Spleen (tissue), 11 donors: Measurements from ENCODE around the gene LNX1. TPM values are rescaled to one million over a fixed set of nuclear protein-coding genes. Genes with fewer than 3 reads are reported as not detected.

Source experiments
- DNase-seq: peaks from one replicate; pipeline ENCODE4 v3.0.0-alpha.2; 2020
- H3K27ac ChIP-seq, 8 donors: fragments of 200-600 bp; sonication (generic) in 7 of 8; 1 replicate in 4 of 8; 2 replicates in 4 of 8; pipeline versions ENCODE4 v1.5.0 to v1.8.0; 2016 to 2021; ENCODE audit warnings: inconsistent platforms in 4 of 8, mild to moderate bottlenecking in 4 of 8, moderate library complexity in 1 of 8
- H3K27me3 ChIP-seq, 7 donors: fragments of 200-600 bp; sonication (generic) in 6 of 7; replicated peaks in 1 of 7; 1 replicate in 4 of 7; 2 replicates in 3 of 7; pipeline versions ENCODE4 v1.5.0 to v1.8.0; 2016 to 2021; ENCODE audit warnings: inconsistent platforms in 3 of 7, mild to moderate bottlenecking in 1 of 7
- H3K36me3 ChIP-seq, 6 donors: fragments of 200-600 bp; sonication (generic) in 5 of 6; 1 replicate in 4 of 6; 2 replicates in 2 of 6; pipeline versions ENCODE4 v1.5.0 to v1.8.0; 2016 to 2021; ENCODE audit warnings: inconsistent platforms in 2 of 6
- H3K4me1 ChIP-seq, 6 donors: fragments of 200-600 bp; sonication (generic) in 5 of 6; 1 replicate in 3 of 6; 2 replicates in 3 of 6; pipeline versions ENCODE4 v1.5.0 to v1.8.0; 2016 to 2021; ENCODE audit warnings: inconsistent platforms in 3 of 6
- H3K4me3 ChIP-seq, 8 donors: fragments of 200-600 bp; sonication (generic) in 7 of 8; 1 replicate in 4 of 8; 2 replicates in 4 of 8; pipeline versions ENCODE4 v1.5.0 to v1.8.0; 2016 to 2021; ENCODE audit warnings: inconsistent platforms in 4 of 8, mild to moderate bottlenecking in 4 of 8, moderate library complexity in 2 of 8
- H3K9me3 ChIP-seq, 8 donors: fragments of 200-600 bp; sonication (generic) in 7 of 8; 1 replicate in 4 of 8; 2 replicates in 4 of 8; pipeline versions ENCODE4 v1.5.0 to v1.8.0; 2016 to 2021; ENCODE audit warnings: inconsistent platforms in 4 of 8
- CTCF ChIP-seq, 11 experiments: fragments of 200-600 bp in 7 of 11; fragments of 450-650 bp in 4 of 11; sonication (generic) in 4 of 11; IDR thresholded peaks in 8 of 11; conservative IDR thresholded peaks in 3 of 11; 1 replicate in 7 of 11; 2 replicates in 4 of 11; pipeline versions ENCODE4 v1.4.0 to v1.8.0; 2016 to 2021; ENCODE audit warnings: antibody characterized with exemption in 11 of 11, inconsistent platforms in 4 of 11, mild to moderate bottlenecking in 1 of 11
- POLR2A ChIP-seq, 3 donors: fragments of 450-650 bp; IDR thresholded peaks; one replicate each; pipeline ENCODE4 v1.5.1; 2017; ENCODE audit warnings: antibody characterized with exemption in 3 of 3, mild to moderate bottlenecking in 1 of 3
- POLR2AphosphoS5 ChIP-seq, 3 donors: sonication (generic); formaldehyde crosslinking; IDR thresholded peaks; one replicate each; pipeline ENCODE4 v1.5.1; 2017; ENCODE audit warnings: antibody characterized with exemption in 3 of 3
- WGBS, 5 donors: extraction: QIAGEN DNeasy Blood & Tissue Kit in 3 of 5; methylation state at CpG; one replicate each; pipeline versions ENCODE4 v1.1.5 to v1.1.7; 2013 to 2018; 5-methylcytosine and 5-hydroxymethylcytosine counted together
- intact Hi-C: fragments of 100-400 bp; cut with DNase I; formaldehyde crosslinking; loops from one replicate; pipeline ENCODE4 v1.15.0; 2023; ENCODE audit warnings: low total_unique reads
- polyA plus RNA-seq, 3 donors: library from polyadenylated mRNA; stranded (reverse); fragments of 200-250 nt; gene quantifications; one replicate each; pipeline ENCODE4 v1.2.1, GENCODE V29; 2013
- total RNA-seq, 7 donors: library from RNA; depleted of rRNA in 3 of 7; stranded (reverse); fragments of >200 nt in 3 of 7; fragmentation: NEBNext Ultra II Directional in 4 of 7; extraction: Animal tissue kit (Norgen Biotek cat#: 25700) in 4 of 7; gene quantifications; one replicate each; pipeline versions ENCODE4 v1.1.0 to v1.2.1, GENCODE V29; 2016 to 2021
- donor health status: healthy with polysubstance abuse.
- donor health status: DM: no; HTN: no; CAD: no; lungs with moderate emphysema.
- donor health status: DM: no; HTN: no; CAD: no.
- donor health status: Bipolar disorder and iron deficiency.
- donor health status: healthy.
- donor health status: DM: no; HTN: no; CAD: no.
- donor health status: DM: yes; HTN: yes; CAD: no.

Gene LNX1
- total and polyA plus RNA-seq, 10 donors: 0.08 to 0.20 (median 0.13) TPM; not detected in 5

- H3K4me3 ChIP-seq: no peak overlapping the region
- intact Hi-C loops: no loop called here
- TF ChIP-seq POLR2A (IDR thresholded peaks at IDR 0.05): no peak
- TF ChIP-seq POLR2AphosphoS5 (IDR thresholded peaks at IDR 0.05): no peak
- TF ChIP-seq CTCF (IDR thresholded peaks at IDR 0.05 in 8 of 11, conservative IDR thresholded peaks at IDR 0.05 in 3 of 11): no peak
- H3K27me3 ChIP-seq: no peaks in the 10 kb centered on the region
- DNase-seq: no peak
- no peak overlapping the region for H3K27ac ChIP-seq
- WGBS, 5 donors: 73 to 89% (median 86%) methylated on average over 1 of the region's 1 CpG
- H3K4me1 ChIP-seq: no peaks in the 10 kb centered on the region
- H3K36me3 ChIP-seq: peaks cover 0 to 92% (median 37%) of the 10 kb centered on the region in 6 donors
- no peaks in the 10 kb centered on the region for H3K9me3 ChIP-seq
Measured at GRCh38 chr4:53441564-53441963, 149.7 kb downstream of the LNX1 start.

GRCh38 chr4:53436251-53436650, 155.0 kb downstream of the LNX1 start:
- DNase-seq: no peak
- H3K36me3 ChIP-seq: peaks cover 0 to 90% (median 16%) of the 10 kb centered on the region in 6 donors
- 79 to 100% (median 97%) methylated on average over 1 of the region's 1 CpG for WGBS, 5 donors
- TF ChIP-seq POLR2A (IDR thresholded peaks at IDR 0.05): no peak
- TF ChIP-seq POLR2AphosphoS5 (IDR thresholded peaks at IDR 0.05): no peak
- no peak for TF ChIP-seq CTCF (IDR thresholded peaks at IDR 0.05 in 8 of 11, conservative IDR thresholded peaks at IDR 0.05 in 3 of 11)
- no peaks in the 10 kb centered on the region for H3K27me3 ChIP-seq
- no peaks in the 10 kb centered on the region for H3K4me1 ChIP-seq
- H3K27ac ChIP-seq: no peak overlapping the region
- H3K9me3 ChIP-seq: no peaks in the 10 kb centered on the region
- no peak overlapping the region for H3K4me3 ChIP-seq
- intact Hi-C loops: no loop called here

GRCh38 chr4:53432528-53433424, 158.5 kb downstream of the LNX1 start:
- Histone ChIP-seq H3K4me3 (no peak overlapping the region), H3K27ac (no peak overlapping the region), H3K27me3 (no peaks in the 10 kb centered on the region), H3K9me3 (no peaks in the 10 kb centered on the region), H3K36me3 (peaks cover 0 to 98% (median 40%) of the 10 kb centered on the region in 6 donors), H3K4me1 (peaks cover 0 to 3% (median 0%) of the 10 kb centered on the region in 6 donors)
- DNase-seq: no peak
- WGBS, 5 donors: 77 to 86% (median 83%) methylated on average over 4 of the region's 4 CpGs
- TF ChIP-seq POLR2A (IDR thresholded peaks at IDR 0.05) (no peak), POLR2AphosphoS5 (IDR thresholded peaks at IDR 0.05) (no peak), CTCF (IDR thresholded peaks at IDR 0.05 in 8 of 11, conservative IDR thresholded peaks at IDR 0.05 in 3 of 11) (no peak)
- intact Hi-C loops: no loop called here

GRCh38 chr4:53431052-53431451, 160.2 kb downstream of the LNX1 start:
- Histone ChIP-seq H3K9me3 (no peaks in the 10 kb centered on the region), H3K4me1 (peaks cover 0 to 3% (median 0%) of the 10 kb centered on the region in 6 donors), H3K36me3 (peaks cover 0 to 98% (median 46%) of the 10 kb centered on the region in 6 donors), H3K4me3 (no peak overlapping the region), H3K27ac (no peak overlapping the region), H3K27me3 (no peaks in the 10 kb centered on the region)
- WGBS, 5 donors: 56 to 72% (median 67%) methylated on average over 5 of the region's 5 CpGs
- intact Hi-C loops: no loop called here
- DNase-seq: no peak
- TF ChIP-seq POLR2A (IDR thresholded peaks at IDR 0.05) (no peak), CTCF (IDR thresholded peaks at IDR 0.05 in 8 of 11, conservative IDR thresholded peaks at IDR 0.05 in 3 of 11) (no peak), POLR2AphosphoS5 (IDR thresholded peaks at IDR 0.05) (no peak)
